Activated naive CD8-positive, alpha-beta T cell treated with anti-CD3 and anti-CD28 coated beads, Interleukin-2, amount 50 U/mL, for 24 hours (primary cell): Measurements from ENCODE around the gene FTO.

ENCODE experiments used
- ATAC-seq: fragments of 150-1000 bp; cut with Tn5 transposase; one replicate; pipeline ENCODE4 v1.10.0; 2021
- DNase-seq: peaks from one replicate; pipeline ENCODE4 v3.0.0; 2021
- H3K27ac Mint-ChIP-seq: one replicate; pipeline ENCODE4 v1.8.0; 2021; ENCODE audit warnings: mild to moderate bottlenecking, mixed read lengths
- H3K27me3 Mint-ChIP-seq: one replicate; pipeline ENCODE4 v1.8.0; 2021; ENCODE audit warnings: mixed read lengths
- H3K36me3 Mint-ChIP-seq: one replicate; pipeline ENCODE4 v1.8.0; 2021; ENCODE audit warnings: low read depth, mixed read lengths
- H3K4me1 Mint-ChIP-seq: one replicate; pipeline ENCODE4 v1.8.0; 2021; ENCODE audit warnings: mixed read lengths
- H3K4me3 Mint-ChIP-seq: one replicate; pipeline ENCODE4 v1.8.0; 2021; ENCODE audit warnings: mild to moderate bottlenecking, moderate library complexity, mixed read lengths
- H3K9me3 Mint-ChIP-seq: one replicate; pipeline ENCODE4 v1.8.0; 2021; ENCODE audit warnings: mixed read lengths

FTO gene

DNA sequence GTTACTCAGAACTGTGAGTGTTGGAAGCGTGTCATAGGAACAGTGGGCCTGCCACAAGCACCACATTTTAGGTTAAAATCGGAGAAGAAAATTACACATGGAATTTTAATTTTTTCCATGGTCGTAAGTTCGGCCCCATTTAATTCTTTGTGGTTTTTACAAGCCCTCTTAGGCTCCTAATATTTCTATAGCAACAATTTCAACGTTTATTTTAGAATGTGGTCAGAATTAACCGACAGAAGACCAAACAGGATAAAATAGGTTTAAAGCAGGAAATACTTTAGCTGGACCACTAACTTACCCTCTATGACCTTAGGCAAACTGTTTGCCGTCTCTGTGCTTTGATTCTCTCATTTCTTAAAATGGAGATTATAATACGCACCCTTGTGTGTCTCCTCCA, 69.9 kb downstream of the FTO start:
- H3K9me3 Mint-ChIP-seq = no peaks in the 10 kb centered on the region

DNA sequence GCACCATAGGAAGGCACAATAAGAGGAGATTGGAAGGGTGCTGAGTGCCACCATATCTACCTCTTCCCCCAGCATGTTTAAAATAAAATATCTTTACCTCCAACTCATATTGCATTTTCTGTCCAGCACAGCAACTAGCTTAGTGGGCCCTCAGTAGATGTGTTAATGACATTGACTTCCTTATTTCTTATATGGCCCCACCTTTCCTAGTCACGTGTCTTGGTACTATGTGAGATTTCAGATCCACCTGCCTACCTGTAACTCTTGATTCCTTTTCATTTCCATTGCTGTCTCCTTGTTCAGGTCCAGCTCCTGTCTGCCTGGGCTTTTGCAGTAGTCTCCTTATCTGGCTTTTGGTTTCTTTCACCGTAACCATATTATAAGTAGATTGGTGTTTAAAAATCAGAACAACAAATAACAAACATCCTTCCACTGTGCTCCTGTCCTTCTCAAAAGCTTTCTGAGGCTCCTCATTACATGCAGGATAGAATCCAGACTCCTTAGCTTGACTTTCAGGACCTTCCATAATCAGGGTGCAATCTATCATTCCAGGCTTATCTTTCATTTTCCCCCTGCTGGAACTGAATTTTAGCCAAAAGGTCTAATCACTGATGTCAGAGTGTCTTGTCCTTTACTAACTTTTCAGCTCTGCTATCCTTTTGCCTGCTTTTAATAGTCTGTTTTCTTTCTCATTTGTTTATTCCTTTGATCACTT, 71.3 kb downstream of the FTO start:
- ATAC-seq (no peak), DNase-seq (no peak)
- no peaks in the 10 kb centered on the region for H3K9me3 Mint-ChIP-seq
- no peaks in the 10 kb centered on the region for H3K27me3 Mint-ChIP-seq
- no peak overlapping the region for H3K27ac Mint-ChIP-seq
- H3K36me3 Mint-ChIP-seq = no peaks in the 10 kb centered on the region
- H3K4me1 Mint-ChIP-seq = peaks cover 31% of the 10 kb centered on the region
- no peak overlapping the region for H3K4me3 Mint-ChIP-seq

More for the DNA sequence above, 69.9 kb downstream of the FTO start:
- DNase-seq (no peak), ATAC-seq (no peak)
- H3K36me3 Mint-ChIP-seq = no peaks in the 10 kb centered on the region
- H3K27ac Mint-ChIP-seq = no peak overlapping the region
- peaks cover 33% of the 10 kb centered on the region for H3K4me1 Mint-ChIP-seq
- no peaks in the 10 kb centered on the region for H3K27me3 Mint-ChIP-seq
- no peak overlapping the region for H3K4me3 Mint-ChIP-seq

DNA sequence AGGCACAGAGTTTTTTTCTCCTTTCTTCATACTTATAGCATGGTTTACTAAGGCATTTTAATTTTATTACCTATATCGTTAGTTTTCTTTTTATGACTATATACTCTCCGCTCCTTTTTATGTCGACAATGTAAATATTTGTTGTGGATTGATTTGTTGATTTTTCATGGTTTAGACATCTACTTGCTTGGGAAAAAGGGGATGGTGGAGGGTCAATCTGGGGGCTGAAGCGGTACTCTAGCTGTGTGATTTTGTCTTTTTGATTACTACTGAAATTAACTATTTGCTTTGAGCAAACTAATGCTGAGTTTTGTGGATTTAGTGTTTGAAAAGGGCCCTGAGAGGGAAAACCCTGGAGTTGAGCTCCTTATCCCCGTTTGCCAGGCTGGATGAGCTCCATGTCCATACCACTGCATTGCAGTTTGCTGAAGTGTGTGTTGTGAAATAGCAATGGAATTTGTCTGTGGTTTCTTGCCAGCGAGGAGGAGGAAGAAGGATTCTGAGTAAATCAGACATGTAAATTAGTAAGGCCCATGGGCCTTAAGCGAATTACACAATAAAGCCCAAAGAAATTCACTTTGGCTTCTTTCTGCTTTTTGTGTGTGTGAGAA, 72.0 kb downstream of the FTO start:
- no peak overlapping the region for H3K27ac Mint-ChIP-seq
- peaks cover 35% of the 10 kb centered on the region for H3K4me1 Mint-ChIP-seq
- no peaks in the 10 kb centered on the region for H3K36me3 Mint-ChIP-seq
- H3K9me3 Mint-ChIP-seq = no peaks in the 10 kb centered on the region
- ATAC-seq = no peak
- DNase-seq = no peak
- no peak overlapping the region for H3K4me3 Mint-ChIP-seq
- no peaks in the 10 kb centered on the region for H3K27me3 Mint-ChIP-seq

DNA sequence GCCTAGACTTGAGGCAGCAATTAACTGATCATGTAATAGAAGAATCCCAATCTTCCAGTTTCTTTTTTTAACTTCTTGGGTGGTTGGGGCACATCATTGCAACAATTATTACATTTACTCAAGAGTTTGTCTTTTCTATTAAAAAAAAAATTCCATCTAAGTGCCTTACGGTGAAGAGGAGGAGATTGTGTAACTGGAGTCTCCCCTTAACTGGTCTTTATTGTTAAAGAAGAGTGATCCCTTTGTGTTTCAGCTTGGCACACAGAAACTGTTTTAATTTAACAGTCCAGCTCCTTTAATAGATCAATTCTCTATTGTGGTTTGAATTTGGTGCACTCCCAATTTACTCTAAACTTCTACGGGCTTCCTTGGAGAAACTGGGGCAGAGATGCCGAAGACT, 75.2 kb downstream of the FTO start:
- peaks cover 45% of the 10 kb centered on the region for H3K4me1 Mint-ChIP-seq

DNA sequence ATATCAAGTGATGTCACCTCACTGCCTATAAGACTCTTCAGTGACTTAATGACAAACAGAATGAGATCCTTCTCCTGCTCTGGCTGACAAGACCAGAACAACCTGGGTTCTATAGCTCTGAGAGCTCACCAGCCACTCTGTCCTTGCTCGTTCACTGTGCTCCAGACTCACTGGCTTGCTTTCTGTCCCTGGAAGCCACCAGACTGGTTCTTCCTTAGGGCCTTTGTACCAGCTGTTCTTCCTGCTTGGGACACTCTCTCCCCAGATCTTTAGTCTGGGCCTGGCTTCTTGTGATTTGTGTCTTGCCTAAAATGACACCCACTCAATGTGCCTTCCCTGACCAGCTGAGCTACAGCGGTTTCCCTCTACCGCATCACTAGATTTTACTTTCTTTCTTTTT, 76.1 kb downstream of the FTO start:
- no peak overlapping the region for H3K4me3 Mint-ChIP-seq
- peaks cover 42% of the 10 kb centered on the region for H3K4me1 Mint-ChIP-seq
- DNase-seq (no peak), ATAC-seq (no peak)
- H3K27ac Mint-ChIP-seq = no peak overlapping the region
- H3K36me3 Mint-ChIP-seq = peaks cover 4% of the 10 kb centered on the region
- no peaks in the 10 kb centered on the region for H3K27me3 Mint-ChIP-seq
- H3K9me3 Mint-ChIP-seq = no peaks in the 10 kb centered on the region

More for the DNA sequence above, 75.2 kb downstream of the FTO start:
- no peaks in the 10 kb centered on the region for H3K9me3 Mint-ChIP-seq
- H3K36me3 Mint-ChIP-seq = peaks cover 4% of the 10 kb centered on the region
- ATAC-seq (no peak), DNase-seq (no peak)
- H3K27me3 Mint-ChIP-seq = no peaks in the 10 kb centered on the region
- H3K27ac Mint-ChIP-seq = no peak overlapping the region
- no peak overlapping the region for H3K4me3 Mint-ChIP-seq

DNA sequence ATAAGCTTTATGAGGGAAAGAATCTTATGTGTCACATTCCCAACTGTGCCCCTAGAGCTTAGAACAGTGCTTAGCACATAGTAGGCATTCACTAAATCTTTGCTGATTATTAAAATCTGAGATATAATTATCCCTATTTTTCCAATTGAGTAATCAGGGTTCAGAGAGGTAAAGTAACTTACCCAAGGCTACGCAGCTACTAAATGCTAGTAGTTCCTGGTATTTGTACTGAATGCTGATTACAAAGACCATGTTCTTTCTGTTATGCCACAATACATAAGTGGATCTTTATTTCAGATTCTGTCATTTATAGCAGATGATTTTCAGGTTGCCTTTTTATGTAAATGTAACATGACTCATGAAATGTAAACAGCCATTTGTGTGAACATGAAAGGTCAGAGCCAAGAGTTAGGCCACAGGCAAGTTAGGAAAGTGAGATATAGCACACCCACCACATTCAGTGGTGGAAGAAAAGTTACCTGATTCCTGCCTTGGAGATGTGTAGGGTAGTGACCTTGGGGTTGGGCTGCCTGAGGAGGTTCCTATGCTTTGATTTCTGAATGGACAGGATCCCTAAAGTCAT, 77.2 kb downstream of the FTO start:
- ATAC-seq = peak; percentile 77
- Mint-ChIP-seq H3K27me3 (no peaks in the 10 kb centered on the region), H3K36me3 (peaks cover 6% of the 10 kb centered on the region), H3K4me3 (no peak overlapping the region), H3K4me1 (peaks cover 34% of the 10 kb centered on the region), H3K9me3 (no peaks in the 10 kb centered on the region), H3K27ac (peak overlapping the region; percentile 18)
- DNase-seq = no peak

DNA sequence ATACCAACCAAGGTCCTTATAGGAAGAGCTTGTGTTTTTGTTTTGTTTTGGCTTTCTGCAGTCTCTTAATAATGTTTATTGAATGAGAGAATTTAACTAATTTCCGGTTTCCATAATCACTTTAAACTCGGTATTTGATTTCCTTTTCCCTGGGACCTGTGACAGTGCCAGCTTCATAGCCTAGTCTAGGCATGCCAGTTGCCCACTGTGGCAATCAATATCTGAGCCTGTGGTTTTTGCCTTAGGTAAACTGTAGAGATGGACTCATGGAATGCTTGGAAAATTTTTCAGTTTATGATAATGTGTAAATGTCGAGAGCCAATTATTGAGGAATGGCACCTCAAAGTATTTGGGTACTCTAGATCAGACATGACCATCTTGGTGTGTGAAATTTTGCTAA, 78.2 kb downstream of the FTO start:
- Mint-ChIP-seq H3K4me1 (peaks cover 33% of the 10 kb centered on the region), H3K9me3 (no peaks in the 10 kb centered on the region), H3K27me3 (no peaks in the 10 kb centered on the region), H3K4me3 (no peak overlapping the region), H3K27ac (no peak overlapping the region), H3K36me3 (peaks cover 6% of the 10 kb centered on the region)
- ATAC-seq (no peak), DNase-seq (no peak)

DNA sequence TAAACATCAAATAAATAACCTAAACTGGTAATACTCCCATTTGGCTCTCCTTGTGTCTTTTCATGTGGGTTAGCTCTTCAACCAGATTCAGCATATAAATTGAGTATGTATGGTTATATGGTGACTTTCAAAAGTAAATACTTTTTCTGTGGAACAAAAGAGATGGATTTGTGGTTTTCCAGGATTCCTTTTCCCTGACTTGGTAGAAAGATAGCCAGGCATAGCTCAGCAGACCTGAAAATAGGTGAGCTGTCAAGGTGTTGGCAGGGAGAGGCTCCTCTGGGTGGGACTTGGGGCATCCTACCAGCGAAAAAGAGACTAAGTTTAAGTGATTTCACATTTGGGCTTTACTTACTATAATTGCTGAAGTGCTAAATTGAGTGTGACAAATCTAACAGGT, 80.3 kb downstream of the FTO start:
- peaks cover 41% of the 10 kb centered on the region for H3K4me1 Mint-ChIP-seq
- ATAC-seq = no peak
- no peak for DNase-seq
- H3K9me3 Mint-ChIP-seq = no peaks in the 10 kb centered on the region
- H3K36me3 Mint-ChIP-seq = peaks cover 6% of the 10 kb centered on the region
- H3K4me3 Mint-ChIP-seq = no peak overlapping the region
- no peak overlapping the region for H3K27ac Mint-ChIP-seq
- H3K27me3 Mint-ChIP-seq = no peaks in the 10 kb centered on the region

DNA sequence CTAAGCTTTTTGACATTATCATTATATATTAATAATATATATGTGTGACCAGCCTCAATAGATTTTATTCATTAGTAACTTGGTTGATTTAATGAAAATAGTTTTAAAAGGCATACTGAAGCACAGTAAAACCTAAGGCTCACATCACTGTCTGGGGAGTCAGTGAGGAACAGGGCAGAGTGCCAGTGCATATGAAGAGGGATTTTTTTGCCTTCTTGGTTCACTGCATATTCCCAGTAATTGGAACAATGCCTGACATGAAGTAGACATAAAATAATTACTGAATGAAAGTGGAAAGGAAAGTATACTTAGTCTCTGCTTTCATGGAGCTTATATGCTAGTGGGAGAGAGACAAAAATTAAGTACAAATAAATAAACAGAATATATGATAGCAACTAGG, 81.1 kb downstream of the FTO start:
- Mint-ChIP-seq H3K27ac (no peak overlapping the region), H3K4me1 (peaks cover 37% of the 10 kb centered on the region)
- no peak for ATAC-seq

DNA sequence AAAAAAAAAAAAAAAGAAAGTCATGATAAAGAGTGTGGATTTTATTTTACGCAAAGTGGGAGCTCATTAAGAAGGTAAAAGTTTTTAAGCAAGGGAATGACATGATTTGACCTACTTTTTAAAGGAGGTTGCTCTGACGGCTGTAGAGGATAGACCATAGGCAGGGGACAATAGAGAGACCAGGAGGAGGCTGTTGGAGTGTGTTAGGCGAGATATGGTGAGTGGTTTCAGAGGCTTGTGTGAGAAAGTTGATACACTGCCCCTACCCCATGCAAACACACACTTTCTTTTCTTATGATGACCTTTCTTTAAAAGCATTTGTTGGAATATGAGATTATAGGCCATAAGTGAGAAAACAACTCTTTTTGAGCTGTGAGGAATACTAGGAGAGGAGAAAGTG, 82.0 kb downstream of the FTO start:
- ATAC-seq (no peak), DNase-seq (no peak)
- Mint-ChIP-seq H3K36me3 (peaks cover 6% of the 10 kb centered on the region), H3K4me1 (peaks cover 31% of the 10 kb centered on the region), H3K4me3 (no peak overlapping the region), H3K27ac (no peak overlapping the region), H3K27me3 (no peaks in the 10 kb centered on the region), H3K9me3 (no peaks in the 10 kb centered on the region)

More for the DNA sequence above, 81.1 kb downstream of the FTO start:
- no peak for DNase-seq
- no peak overlapping the region for H3K4me3 Mint-ChIP-seq
- no peaks in the 10 kb centered on the region for H3K27me3 Mint-ChIP-seq
- peaks cover 6% of the 10 kb centered on the region for H3K36me3 Mint-ChIP-seq
- H3K9me3 Mint-ChIP-seq = no peaks in the 10 kb centered on the region

DNA sequence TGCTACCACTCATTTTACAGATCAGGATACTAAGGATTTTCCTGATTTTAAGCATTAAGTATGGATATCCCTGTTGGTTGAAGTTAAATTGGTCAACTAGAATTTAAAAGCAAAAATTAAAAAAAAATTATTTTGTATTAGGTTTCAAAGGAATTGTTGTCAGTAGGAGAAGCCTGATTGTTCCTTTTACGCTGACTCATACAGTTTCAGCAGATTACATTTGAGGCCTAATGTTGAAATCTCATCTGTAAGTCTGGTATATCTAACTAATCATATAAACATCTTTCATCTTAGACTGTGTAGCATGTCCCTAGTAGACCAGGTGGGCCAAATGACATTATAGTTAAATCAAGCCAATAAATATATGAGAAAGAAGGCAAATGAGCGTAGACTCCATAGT, 83.5 kb downstream of the FTO start:
- H3K4me1 Mint-ChIP-seq = peaks cover 21% of the 10 kb centered on the region
- no peaks in the 10 kb centered on the region for H3K9me3 Mint-ChIP-seq
- H3K27ac Mint-ChIP-seq = no peak overlapping the region
- no peak for DNase-seq
- peaks cover 5% of the 10 kb centered on the region for H3K36me3 Mint-ChIP-seq
- no peaks in the 10 kb centered on the region for H3K27me3 Mint-ChIP-seq
- no peak overlapping the region for H3K4me3 Mint-ChIP-seq
- ATAC-seq = no peak

DNA sequence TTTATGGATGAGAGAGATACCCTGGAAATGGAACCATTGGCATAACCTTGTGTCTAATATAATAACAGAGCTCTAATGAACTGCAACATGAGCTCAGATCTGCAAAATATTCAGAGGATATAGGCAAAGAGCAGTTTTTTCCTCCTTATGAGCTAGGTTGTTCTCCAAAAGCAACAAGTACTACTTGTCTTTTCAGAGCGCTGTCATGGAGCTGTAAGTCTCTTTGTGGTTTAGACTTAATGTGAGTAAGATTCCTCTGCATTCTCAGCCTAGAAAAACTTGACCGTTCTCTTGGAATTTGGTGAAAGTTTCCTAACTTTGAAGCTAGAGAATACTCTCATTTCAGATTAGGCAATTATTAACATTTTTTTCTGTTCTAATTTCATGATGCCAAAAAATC, 85.2 kb downstream of the FTO start:
- peaks cover 2% of the 10 kb centered on the region for H3K36me3 Mint-ChIP-seq
- DNase-seq (no peak), ATAC-seq (no peak)
- no peaks in the 10 kb centered on the region for H3K27me3 Mint-ChIP-seq
- H3K27ac Mint-ChIP-seq = no peak overlapping the region
- H3K9me3 Mint-ChIP-seq = no peaks in the 10 kb centered on the region
- H3K4me3 Mint-ChIP-seq = no peak overlapping the region
- H3K4me1 Mint-ChIP-seq = peaks cover 17% of the 10 kb centered on the region

DNA sequence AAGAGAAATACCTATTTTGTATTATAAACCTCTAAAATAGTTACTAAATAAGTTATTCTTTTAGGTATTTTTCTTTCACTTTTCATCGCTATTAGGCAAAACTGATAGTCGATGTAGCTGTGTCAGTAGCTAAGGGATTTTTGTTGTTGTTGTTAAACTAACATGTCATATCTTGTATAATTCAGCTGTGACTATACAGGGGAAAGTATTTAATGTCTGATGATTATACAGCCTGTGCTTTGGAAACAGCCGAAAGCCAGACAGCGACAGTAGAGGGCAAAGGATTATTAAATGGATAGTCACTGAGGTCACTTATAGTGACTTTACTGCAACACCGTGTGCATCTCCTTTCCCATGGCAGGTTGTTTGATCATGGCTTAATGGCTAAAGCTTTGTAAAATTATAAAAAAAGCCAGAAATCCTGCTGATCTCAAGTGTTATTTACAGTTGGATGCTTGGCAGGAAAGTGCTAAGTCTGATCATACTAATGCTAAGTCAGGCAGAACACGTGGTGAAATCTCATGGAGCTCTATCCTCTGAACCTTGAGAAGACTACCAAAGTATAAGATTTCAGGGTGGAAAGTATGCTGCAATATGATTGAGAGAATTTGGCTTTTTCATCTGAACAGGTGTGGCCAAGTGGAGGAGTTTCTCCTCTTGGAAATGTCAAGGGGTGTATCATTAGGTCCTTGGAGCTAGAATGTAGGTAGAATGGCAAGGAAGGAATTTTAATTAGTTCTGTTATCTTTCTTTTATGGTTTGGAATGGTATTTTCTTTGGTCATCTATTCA, 88.4 kb downstream of the FTO start:
- Mint-ChIP-seq H3K27ac (no peak overlapping the region), H3K27me3 (no peaks in the 10 kb centered on the region), H3K4me3 (no peak overlapping the region), H3K9me3 (no peaks in the 10 kb centered on the region), H3K36me3 (no peaks in the 10 kb centered on the region), H3K4me1 (peaks cover 22% of the 10 kb centered on the region)
- no peak for DNase-seq
- no peak for ATAC-seq

DNA sequence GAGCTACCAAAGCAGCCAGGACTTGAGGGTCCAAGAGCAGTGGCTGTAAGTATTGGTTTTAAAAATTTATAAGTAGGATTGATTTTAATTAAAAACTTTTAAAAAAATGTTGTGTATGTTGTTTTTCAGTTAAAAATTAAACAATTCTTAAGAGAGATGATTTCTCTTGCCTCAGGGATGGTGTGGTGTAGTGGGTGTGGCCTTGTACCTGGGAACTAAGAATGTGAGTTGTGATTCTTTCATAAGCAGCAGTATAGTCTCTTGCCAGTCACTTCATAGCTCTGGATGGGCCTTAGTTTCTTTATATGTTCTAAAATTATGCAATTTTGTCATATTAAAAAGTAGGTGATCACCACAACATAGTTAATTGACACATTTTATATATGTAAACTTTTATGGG, 99.5 kb downstream of the FTO start:
- no peak for DNase-seq
- Mint-ChIP-seq H3K4me1 (peaks cover 14% of the 10 kb centered on the region), H3K36me3 (peaks cover 4% of the 10 kb centered on the region), H3K4me3 (no peak overlapping the region), H3K27me3 (no peaks in the 10 kb centered on the region), H3K9me3 (peaks cover 7% of the 10 kb centered on the region), H3K27ac (no peak overlapping the region)
- no peak for ATAC-seq

DNA sequence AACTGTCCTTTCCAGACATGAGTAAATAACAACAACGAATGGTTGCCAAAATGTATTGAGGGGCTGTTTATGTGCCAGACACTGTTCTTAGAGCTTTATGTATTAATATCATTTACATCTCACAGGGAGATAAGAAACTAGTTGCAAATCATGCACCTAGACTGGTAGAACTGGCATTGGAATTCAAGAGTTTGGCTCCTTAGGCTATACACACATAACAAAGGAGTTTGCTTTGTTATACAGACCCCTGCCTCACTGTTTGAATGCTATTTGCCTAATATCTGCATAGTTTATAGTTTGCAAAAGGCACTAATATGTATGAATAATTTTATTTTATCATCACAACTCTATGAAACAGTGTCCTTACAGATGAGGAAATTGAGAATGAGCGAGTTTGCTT, 100.0 kb downstream of the FTO start:
- Mint-ChIP-seq H3K27me3 (no peaks in the 10 kb centered on the region), H3K27ac (no peak overlapping the region), H3K36me3 (peaks cover 4% of the 10 kb centered on the region), H3K4me3 (no peak overlapping the region), H3K4me1 (peaks cover 14% of the 10 kb centered on the region), H3K9me3 (peaks cover 5% of the 10 kb centered on the region)
- no peak for ATAC-seq
- no peak for DNase-seq
